PC-9 (cell line): ENCODE data around the gene COTL1. TPM values are rescaled to one million over a fixed set of nuclear protein-coding genes. Genes with fewer than 3 reads are reported as not detected.
A peak's percentile ranks its signal among the peaks of the same experiment; 100 is the strongest.

Source experiments
- BruUV-seq: library from RNA; stranded (reverse); fragments of 400-500 nt; replicated peaks from 2 replicates; lab custom pipeline; 2021; lab: Mats Ljungman, UMichigan
- CTCF ChIA-PET: fragments of 300-600 bp; sonication (Branson Sonifier 250); formaldehyde crosslinking; loops from one replicate; lab custom pipeline; 2022; ENCODE audit warnings: antibody characterized with exemption; lab: Charles Lee
- POLR2A ChIA-PET: fragments of 300-600 bp; sonication (Branson Sonifier 250); formaldehyde crosslinking; loops from one replicate; lab custom pipeline; 2022; ENCODE audit warnings: antibody characterized with exemption; ENCODE audit not compliant: unreplicated experiment; lab: Charles Lee
- DNase-seq, 2 experiments: peaks; one replicate each; pipeline versions ENCODE4 v3.0.0 to v3.0.0-alpha.2; 2015 to 2022; ENCODE audit warnings: mixed read lengths in 1 of 2
- H2AFZ ChIP-seq: fragments of 200-600 bp; sonication (generic); 2 replicates; pipeline ENCODE4 v1.8.1; 2017; ENCODE audit warnings: antibody characterized with exemption
- H3F3A ChIP-seq: fragments of 200-600 bp; sonication (generic); 2 replicates; pipeline ENCODE4 v1.8.1; 2017; ENCODE audit warnings: antibody characterized with exemption, mild to moderate bottlenecking, low read depth; ENCODE audit not compliant: insufficient read depth
- H3K27ac ChIP-seq: fragments of 200-600 bp; sonication (generic); 2 replicates; pipeline ENCODE4 v1.6.1; 2016; ENCODE audit warnings: mixed run types
- H3K27me3 ChIP-seq: fragments of 200-600 bp; sonication (generic); 2 replicates; pipeline ENCODE4 v1.6.1; 2016; ENCODE audit warnings: low read depth, mixed run types; ENCODE audit not compliant: insufficient read depth
- H3K36me3 ChIP-seq: fragments of 200-600 bp; sonication (generic); 2 replicates; pipeline ENCODE4 v1.6.1; 2016; ENCODE audit warnings: low read depth, mixed run types
- H3K4me1 ChIP-seq: fragments of 200-600 bp; sonication (generic); replicated peaks from 2 replicates; pipeline ENCODE4 v1.6.1; 2016; ENCODE audit warnings: mixed run types; ENCODE audit not compliant: insufficient read depth
- H3K4me2 ChIP-seq: fragments of 200-600 bp; sonication (generic); 2 replicates; pipeline ENCODE4 v1.6.1; 2017; ENCODE audit warnings: mixed run types
- H3K4me3 ChIP-seq: fragments of 200-600 bp; sonication (generic); 2 replicates; pipeline ENCODE4 v1.6.1; 2016; ENCODE audit warnings: mixed run types
- H3K79me2 ChIP-seq: fragments of 200-600 bp; sonication (generic); 2 replicates; pipeline ENCODE4 v1.6.1; 2017; ENCODE audit warnings: low read depth, mixed run types
- H3K9me2 ChIP-seq: fragments of 200-600 bp; sonication (generic); 2 replicates; pipeline ENCODE4 v1.8.1; 2017; ENCODE audit warnings: mild to moderate bottlenecking; ENCODE audit not compliant: insufficient read depth
- H3K9me3 ChIP-seq: fragments of 200-600 bp; sonication (generic); 2 replicates; pipeline ENCODE4 v1.8.1; 2016; ENCODE audit warnings: low read depth; ENCODE audit not compliant: insufficient read depth
- H4K20me1 ChIP-seq: fragments of 200-600 bp; sonication (generic); 2 replicates; pipeline ENCODE4 v1.8.1; 2017; ENCODE audit not compliant: insufficient read depth
- CTCF ChIP-seq: fragments of 200-600 bp; sonication (generic); conservative IDR thresholded peaks from 2 replicates; pipeline ENCODE4 v1.6.1; 2017; ENCODE audit warnings: mixed run types, antibody characterized with exemption, mild to moderate bottlenecking, moderate library complexity
- EZH2 ChIP-seq: fragments of 200-600 bp; sonication (generic); IDR thresholded peaks from 2 replicates; pipeline ENCODE4 v1.8.0; 2017; ENCODE audit warnings: antibody characterized with exemption, low read depth
- intact Hi-C: fragments of 100-400 bp; cut with micrococcal nuclease; formaldehyde crosslinking; loops from one replicate; pipeline ENCODE4 v1.10.0; 2022; ENCODE audit not compliant: unreplicated experiment
- total RNA-seq: library from RNA; stranded (reverse); gene quantifications from 2 replicates; pipeline ENCODE4 v1.2.3, GENCODE V29; 2021

The COTL1 gene
- total RNA-seq, 1 experiment from 2014 or later = 512 TPM

GRCh38 chr16:84616515-84616914, 1.4 kb downstream of the COTL1 start:
- intact Hi-C loops = loop anchor here (5.0 kb wide), 1 partner anchor 664 kb away; the partner anchor contains the start of gene OSGIN1

GRCh38 chr16:84614968-84615813, 2.7 kb downstream of the COTL1 start:
- H3K9me2 ChIP-seq = no peaks in the 10 kb centered on the region
- intact Hi-C loops = loop anchor here (5.0 kb wide), 1 partner anchor 663 kb away; the partner anchor contains the start of gene OSGIN1
- POLR2A ChIA-PET = interaction anchor here (0.7 to 0.9 kb wide), 3 partner anchors 34 to 379 kb away, joined by 3 to 10 read pairs (median 4); no protein-coding TSS in a partner anchor
- H3K36me3 ChIP-seq = peaks cover 7% of the 10 kb centered on the region; the same call in 1 of the 2 replicates
- no peak overlapping the region for H2AFZ ChIP-seq
- H3K4me3 ChIP-seq = peak overlapping the region; percentile 74
- no peaks in the 10 kb centered on the region for H3K9me3 ChIP-seq
- H3F3A ChIP-seq = peaks cover 30% of the 10 kb centered on the region; the same call in 1 of the 2 replicates
- DNase-seq = no peak
- BruUV-seq = no TSS peak
- TF ChIP-seq CTCF = no peak
- no peak for TF ChIP-seq EZH2
- H3K27me3 ChIP-seq = no peaks in the 10 kb centered on the region
- peaks cover 75% of the 10 kb centered on the region for H3K79me2 ChIP-seq
- no peak overlapping the region for H3K27ac ChIP-seq
- peaks cover 30% of the 10 kb centered on the region for H3K4me1 ChIP-seq
- CTCF ChIA-PET = interaction anchor here (0.6 to 0.7 kb wide), 3 partner anchors 54 to 138 kb away, joined by 3 to 4 read pairs (median 3); no protein-coding TSS in a partner anchor
- peak overlapping the region; percentile 88 for H3K4me2 ChIP-seq
- H4K20me1 ChIP-seq = peaks cover 67% of the 10 kb centered on the region

More at GRCh38 chr16:84616515-84616914, 1.4 kb downstream of the COTL1 start:
- Histone ChIP-seq H3K36me3 (no peaks in the 10 kb centered on the region; the same call in 1 of the 2 replicates), H3F3A (peaks cover 22% of the 10 kb centered on the region; the same call in 1 of the 2 replicates), H4K20me1 (peaks cover 53% of the 10 kb centered on the region), H3K27ac (peak overlapping the region; percentile 46), H3K9me2 (no peaks in the 10 kb centered on the region), H3K27me3 (no peaks in the 10 kb centered on the region), H3K4me1 (peaks cover 41% of the 10 kb centered on the region), H3K4me3 (peak overlapping the region; percentile 74), H2AFZ (peak overlapping the region; percentile 55; the same call in 1 of the 2 replicates), H3K9me3 (no peaks in the 10 kb centered on the region), H3K4me2 (peak overlapping the region; percentile 88), H3K79me2 (peaks cover 62% of the 10 kb centered on the region)
- POLR2A ChIA-PET = interaction anchor here (0.5 to 0.9 kb wide), 2 partner anchors 35 to 264 kb away, joined by 6 to 10 read pairs; no protein-coding TSS in a partner anchor
- TF ChIP-seq EZH2 = no peak
- no peak for TF ChIP-seq CTCF
- CTCF ChIA-PET = interaction anchor here (0.7 kb wide), 1 partner anchor 104 kb away, joined by 3 read pairs; no protein-coding TSS in a partner anchor
- TSS peak; percentile 51 for BruUV-seq
- peak in 1 of 2 experiments; percentile 46 for DNase-seq

- Histone ChIP-seq H3K79me2 (peaks cover 81% of the 10 kb centered on the region), H3K4me3 (no peak overlapping the region; the same call in 1 of the 2 replicates), H3K4me1 (peaks cover 25% of the 10 kb centered on the region), H3K27me3 (no peaks in the 10 kb centered on the region), H3K27ac (no peak overlapping the region), H3F3A (peaks cover 35% of the 10 kb centered on the region; the same call in 1 of the 2 replicates), H3K4me2 (peak overlapping the region; percentile 88; the same call in 1 of the 2 replicates), H3K9me3 (no peaks in the 10 kb centered on the region), H2AFZ (no peak overlapping the region), H3K9me2 (no peaks in the 10 kb centered on the region), H3K36me3 (peaks cover 7% of the 10 kb centered on the region; the same call in 1 of the 2 replicates), H4K20me1 (peaks cover 73% of the 10 kb centered on the region)
- no TSS peak for BruUV-seq
- no peak for TF ChIP-seq EZH2
- TF ChIP-seq CTCF = no peak
- intact Hi-C loops = no loop called here
- ChIA-PET CTCF (interaction anchor here (0.6 kb wide), 1 partner anchor 53 kb away, joined by 4 read pairs; no protein-coding TSS in a partner anchor), POLR2A (interaction anchor here (0.7 kb wide), 2 partner anchors 380 to 573 kb away, joined by 4 to 12 read pairs; no protein-coding TSS in a partner anchor)
- no peak for DNase-seq
Observed at GRCh38 chr16:84614623-84614967, 3.3 kb downstream of the COTL1 start.
